HG03460 (cell line): ENCODE results near the gene RERE.
"Not testable (repeated sequence)": the region's sequence is repeated elsewhere in the genome, so short reads cannot be mapped to it uniquely, and the experiment has no call there.

Experiments used
- ATAC-seq: cut with Tn5 transposase; IDR thresholded peaks from one replicate; pipeline ENCODE4 v1.9.1; 2021; ENCODE audit not compliant: unreplicated experiment

RERE gene

GRCh38 chr1:8523666-8524206 is 293.7 kb downstream of the RERE start:
- no peak for ATAC-seq

DNA sequence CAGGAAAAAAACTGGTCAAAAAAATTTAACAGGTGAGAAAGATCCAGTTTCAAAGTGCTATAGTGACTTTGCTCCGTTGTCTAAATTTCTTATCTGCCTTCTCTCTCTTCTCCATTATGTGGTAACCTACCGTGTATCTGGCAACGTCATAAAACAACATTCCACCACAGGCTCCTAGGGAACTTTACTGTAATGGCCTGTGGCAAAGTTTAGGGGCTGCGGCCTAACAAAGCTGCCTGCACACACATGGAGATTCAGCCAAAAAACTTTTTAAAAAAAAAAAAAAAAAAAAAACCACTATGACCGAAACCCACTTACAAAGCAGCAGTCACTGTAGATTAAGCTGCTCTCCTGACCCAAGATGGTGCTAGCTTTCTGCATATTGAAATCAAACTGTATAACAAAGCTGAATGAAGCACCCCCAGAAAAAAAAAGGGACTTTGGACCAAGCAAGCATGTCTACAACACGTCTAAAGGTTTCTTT is 296.9 kb downstream of the RERE start:
- no peak for ATAC-seq

DNA sequence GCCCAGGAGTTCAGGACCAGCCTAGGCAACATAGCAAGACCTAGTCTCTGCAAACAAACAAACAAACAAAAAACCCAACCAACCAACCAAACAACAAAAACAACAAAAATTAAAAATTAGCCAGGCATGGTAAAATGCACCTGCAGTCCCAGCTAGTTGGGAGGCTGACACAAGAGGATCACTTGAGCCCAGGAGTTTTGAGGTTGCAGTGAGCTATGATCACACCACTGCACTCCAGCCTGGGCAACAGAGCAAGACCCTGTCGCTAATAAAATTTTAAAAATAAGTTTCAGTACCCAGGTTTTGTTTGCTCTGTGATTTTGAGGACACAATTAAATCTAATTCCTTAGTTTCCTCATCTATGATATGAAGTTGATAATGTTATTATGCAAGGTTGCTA is 298.3 kb downstream of the RERE start:
- ATAC-seq: no peak

DNA sequence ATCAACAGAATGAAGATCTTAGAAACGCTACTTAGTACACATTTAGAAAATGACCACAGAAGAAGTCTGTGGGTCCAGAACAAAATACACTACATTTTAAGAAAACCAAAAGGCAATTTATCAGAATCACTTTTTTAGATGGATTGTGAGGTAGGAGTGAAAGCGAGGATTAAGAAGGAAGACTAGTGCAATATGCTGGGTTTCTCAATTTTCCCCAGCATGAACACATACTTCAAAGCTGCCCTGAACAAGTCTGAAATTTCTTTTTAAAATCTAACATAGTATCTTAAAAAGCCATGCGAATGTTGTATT is 299.0 kb downstream of the RERE start:
- no peak for ATAC-seq

DNA sequence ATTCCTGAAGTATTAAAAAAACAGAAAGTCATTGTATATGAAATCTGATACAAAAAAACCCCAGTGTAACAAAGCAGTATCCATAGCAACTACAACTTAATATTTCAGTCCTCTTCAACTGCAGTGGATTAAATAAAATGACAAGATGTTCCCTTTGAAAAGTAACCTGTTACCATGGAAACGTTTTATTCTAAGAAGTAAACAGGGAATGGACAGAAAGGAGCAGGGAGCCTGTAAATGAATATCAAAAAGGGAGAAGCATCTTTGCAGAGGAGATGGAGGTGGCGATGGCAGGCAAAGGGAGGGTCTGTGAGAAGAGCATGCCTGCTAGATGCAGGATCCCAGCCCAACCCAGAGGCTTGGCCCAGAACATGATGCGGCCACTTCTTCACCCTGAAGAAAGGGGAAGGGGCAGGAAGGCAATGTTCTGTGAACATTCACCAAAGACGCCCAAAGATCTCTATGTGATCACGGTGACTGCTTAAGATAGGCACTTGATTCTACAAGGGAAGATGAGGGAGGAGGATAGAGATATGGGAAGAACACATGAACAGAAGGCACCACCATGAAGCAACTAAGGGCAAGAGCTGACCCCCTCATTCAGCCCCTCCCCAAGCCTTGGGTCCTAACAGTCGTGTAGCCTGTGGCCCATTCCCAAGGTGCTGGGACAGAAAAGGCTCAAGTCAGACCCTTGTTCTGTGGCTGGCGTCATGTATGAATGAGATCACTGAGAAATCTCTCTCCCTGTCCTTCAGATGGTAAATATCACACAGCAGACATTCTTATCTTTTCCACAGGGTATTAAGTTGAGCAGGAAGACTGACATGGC is 299.6 kb downstream of the RERE start:
- no peak for ATAC-seq

DNA sequence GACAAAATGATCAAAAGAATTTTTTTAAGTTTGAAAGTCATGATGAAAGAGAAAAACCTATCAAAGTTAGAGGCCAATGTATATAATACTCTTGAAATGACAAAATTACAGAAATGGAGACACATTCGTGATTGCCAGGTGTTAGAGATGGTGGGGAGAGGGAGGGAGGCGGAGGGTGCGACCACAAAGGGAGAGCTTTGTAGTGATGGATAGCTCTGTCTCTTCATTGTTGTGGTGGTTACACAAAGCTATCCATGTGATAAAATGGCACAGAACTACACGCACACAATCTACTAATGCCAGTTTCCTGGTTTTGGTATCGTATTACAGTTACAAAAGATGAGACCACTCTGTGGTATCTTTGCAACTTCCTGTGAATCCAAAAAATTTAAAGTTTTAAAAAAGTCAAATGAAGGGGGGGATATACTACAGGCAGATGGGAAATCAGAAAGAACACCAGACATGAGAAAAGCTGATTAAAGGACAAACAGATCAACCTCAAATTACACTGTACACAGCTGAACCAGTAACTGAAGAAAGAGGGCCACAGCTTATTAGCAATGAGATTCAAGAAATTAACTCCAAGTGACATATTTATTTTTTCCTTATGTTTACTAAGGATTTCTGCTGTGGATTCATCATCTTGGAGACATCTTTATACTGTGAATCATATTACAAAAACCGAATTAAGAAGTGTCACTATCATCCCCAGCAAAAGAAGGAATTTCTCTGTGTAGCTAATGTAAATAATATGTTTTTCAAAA is 300.5 kb downstream of the RERE start:
- ATAC-seq: no peak

DNA sequence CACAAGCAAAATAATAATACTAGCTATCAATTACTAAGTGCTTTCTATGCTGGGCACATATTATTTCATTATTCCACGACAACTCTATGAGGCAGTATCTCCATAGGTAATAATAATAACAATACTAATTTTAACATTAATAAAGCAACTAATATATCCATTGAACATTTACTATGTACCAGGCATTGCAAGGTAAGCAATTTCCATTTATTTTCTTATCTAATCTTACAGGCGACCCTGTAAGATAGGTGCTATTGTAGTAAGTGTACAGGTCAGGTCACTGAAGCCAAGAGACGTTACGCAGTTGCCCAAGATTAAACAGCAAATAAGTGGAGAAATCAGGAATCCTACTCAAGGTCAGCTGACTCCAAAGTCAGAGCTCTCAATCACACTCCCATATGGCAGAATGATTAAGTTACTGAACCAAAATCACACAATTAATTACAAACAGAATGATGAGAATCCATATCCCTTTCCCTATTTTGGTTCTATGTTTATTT is 301.1 kb downstream of the RERE start:
- ATAC-seq: no peak

- no peak for ATAC-seq
Observed at GRCh38 chr1:8512504-8512903, 304.9 kb downstream of the RERE start.

- no peak for ATAC-seq
Observed at GRCh38 chr1:8510041-8510823, 307.2 kb downstream of the RERE start.

GRCh38 chr1:8509579-8509978 is 307.9 kb downstream of the RERE start:
- no peak for ATAC-seq

DNA sequence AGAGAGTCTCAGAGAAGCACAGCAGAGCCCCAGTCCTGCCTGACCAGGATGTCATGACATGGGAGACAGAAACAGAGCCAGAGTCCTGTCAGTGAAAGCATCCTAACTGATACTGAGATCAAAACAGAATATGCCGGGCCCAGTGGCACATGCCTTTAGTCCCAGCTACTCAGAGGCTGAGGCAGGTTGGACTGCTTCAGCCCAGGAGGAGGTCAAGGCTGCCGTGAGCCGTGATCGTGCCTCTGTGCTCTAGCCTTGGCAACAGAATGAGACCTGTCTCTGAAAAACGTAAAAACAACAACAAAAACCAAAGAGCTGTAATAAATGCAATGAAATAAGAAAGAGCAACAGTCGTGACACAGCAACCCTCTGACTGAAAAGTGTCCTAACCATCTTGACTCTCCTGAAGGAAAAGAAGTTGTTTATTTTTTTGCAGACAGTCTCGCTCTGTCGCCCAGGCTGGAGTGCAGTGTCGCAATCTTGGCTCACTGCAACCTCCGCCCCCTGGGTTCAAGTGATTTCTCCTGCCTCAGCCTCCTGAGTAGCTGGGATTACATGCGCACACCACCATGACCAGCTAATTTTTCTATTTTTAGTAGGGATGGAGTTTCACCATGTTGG is 310.3 kb downstream of the RERE start:
- ATAC-seq: no peak

- ATAC-seq: no peak
Observed at GRCh38 chr1:8506456-8506855, 311.0 kb downstream of the RERE start.

DNA sequence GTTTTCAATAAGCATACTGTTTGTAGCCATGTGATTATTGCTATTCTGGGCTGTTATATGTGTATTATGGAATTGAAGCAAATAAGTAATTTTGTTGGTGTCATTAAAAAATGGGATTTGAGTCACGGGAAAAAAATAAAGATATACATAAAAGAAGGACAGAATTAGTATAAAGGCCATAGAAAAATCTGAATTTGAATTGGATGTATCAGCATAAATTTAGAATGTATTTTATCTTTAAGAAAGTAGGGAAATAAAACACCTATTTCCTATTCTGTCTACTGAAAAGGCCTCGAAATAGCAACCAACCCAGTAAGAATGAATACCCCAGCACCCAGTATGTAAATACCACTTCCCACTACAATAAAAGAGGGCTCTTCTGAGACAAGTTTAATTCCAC is 313.6 kb downstream of the RERE start:
- ATAC-seq: no peak

GRCh38 chr1:8502949-8503348 is 314.5 kb downstream of the RERE start:
- not testable (repeated sequence) for ATAC-seq

DNA sequence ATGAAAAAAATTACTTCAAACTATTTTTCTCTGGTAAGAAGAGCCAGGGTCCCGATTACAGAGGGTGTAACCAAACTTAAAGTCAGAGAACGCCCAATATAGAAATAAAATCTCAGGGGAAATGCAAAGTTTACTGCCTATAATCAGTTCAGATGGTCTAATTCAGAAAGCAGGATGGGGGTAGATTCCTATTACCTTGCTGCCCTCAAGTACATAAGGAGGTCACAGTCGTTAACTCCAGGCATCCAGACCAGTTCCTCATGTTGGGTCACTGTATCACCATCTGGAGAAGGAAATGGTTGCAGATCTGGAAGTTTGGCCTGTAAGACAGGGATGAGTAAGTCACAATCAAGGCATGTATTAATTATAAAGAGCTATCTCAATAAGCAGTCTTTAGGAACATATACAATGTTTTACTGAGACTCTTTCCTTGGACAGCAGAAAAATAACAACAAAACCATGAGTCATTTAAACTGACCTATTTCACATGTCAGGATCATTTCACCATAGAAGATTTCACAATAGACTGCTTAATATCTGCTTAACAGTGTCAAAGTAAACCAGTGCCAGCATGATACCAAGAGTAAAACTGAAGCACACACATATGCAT is 320.1 kb downstream of the RERE start:
- peak; percentile 25 for ATAC-seq

- peak; percentile 58 for ATAC-seq
Observed at GRCh38 chr1:8496473-8496872, 321.0 kb downstream of the RERE start.

GRCh38 chr1:8495928-8496401 is 321.5 kb downstream of the RERE start:
- ATAC-seq: peak; percentile 33

- no peak for ATAC-seq
Observed at GRCh38 chr1:8494681-8495080, 322.8 kb downstream of the RERE start.

GRCh38 chr1:8493916-8494540 is 323.4 kb downstream of the RERE start:
- no peak for ATAC-seq

DNA sequence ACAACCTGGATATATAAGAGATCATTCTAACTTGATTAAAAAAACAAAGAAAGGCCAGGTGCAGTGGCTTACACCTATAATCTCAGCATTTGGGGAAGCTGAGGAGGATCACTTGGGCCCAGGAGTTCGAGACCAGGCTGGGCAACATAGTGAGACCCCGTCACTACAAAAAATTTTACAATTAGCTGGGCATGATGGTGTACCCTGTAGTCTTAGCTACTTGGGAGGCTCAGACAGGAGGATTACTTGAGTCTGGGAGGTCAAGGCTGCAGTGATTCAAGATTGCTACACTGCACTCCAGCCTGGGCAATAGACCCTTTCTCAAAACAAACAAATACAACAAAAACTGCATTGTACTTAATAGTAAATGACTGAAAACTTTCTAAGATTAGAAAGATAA is 330.2 kb downstream of the RERE start:
- ATAC-seq: no peak
